GM18508 (cell line): Measurements from ENCODE around the gene VCAM1.
"Not testable (repeated sequence)": the region's sequence is repeated elsewhere in the genome, so short reads cannot be mapped to it uniquely, and the experiment has no call there.

Experiments
- ATAC-seq: cut with Tn5 transposase; IDR thresholded peaks from one replicate; pipeline ENCODE4 v1.9.1; 2021; ENCODE audit warnings: moderate number of reproducible peaks; ENCODE audit not compliant: insufficient read depth, unreplicated experiment

VCAM1 gene, protein sequence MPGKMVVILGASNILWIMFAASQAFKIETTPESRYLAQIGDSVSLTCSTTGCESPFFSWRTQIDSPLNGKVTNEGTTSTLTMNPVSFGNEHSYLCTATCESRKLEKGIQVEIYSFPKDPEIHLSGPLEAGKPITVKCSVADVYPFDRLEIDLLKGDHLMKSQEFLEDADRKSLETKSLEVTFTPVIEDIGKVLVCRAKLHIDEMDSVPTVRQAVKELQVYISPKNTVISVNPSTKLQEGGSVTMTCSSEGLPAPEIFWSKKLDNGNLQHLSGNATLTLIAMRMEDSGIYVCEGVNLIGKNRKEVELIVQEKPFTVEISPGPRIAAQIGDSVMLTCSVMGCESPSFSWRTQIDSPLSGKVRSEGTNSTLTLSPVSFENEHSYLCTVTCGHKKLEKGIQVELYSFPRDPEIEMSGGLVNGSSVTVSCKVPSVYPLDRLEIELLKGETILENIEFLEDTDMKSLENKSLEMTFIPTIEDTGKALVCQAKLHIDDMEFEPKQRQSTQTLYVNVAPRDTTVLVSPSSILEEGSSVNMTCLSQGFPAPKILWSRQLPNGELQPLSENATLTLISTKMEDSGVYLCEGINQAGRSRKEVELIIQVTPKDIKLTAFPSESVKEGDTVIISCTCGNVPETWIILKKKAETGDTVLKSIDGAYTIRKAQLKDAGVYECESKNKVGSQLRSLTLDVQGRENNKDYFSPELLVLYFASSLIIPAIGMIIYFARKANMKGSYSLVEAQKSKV

DNA sequence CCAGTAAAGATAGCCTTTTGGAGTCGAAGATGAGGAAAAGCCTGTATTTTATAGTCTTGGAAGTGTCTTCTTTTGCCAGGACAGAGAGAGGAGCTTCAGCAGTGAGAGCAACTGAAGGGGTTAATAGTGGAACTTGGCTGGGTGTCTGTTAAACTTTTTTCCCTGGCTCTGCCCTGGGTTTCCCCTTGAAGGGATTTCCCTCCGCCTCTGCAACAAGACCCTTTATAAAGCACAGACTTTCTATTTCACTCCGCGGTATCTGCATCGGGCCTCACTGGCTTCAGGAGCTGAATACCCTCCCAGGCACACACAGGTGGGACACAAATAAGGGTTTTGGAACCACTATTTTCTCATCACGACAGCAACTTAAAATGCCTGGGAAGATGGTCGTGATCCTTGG lies at the start of gene VCAM1:
VCAM1 (plus strand) TSS at position 253 of the 400 bp plus-strand sequence; CDS start at position 372, 119 bp downstream.
- ATAC-seq, result no peak

DNA sequence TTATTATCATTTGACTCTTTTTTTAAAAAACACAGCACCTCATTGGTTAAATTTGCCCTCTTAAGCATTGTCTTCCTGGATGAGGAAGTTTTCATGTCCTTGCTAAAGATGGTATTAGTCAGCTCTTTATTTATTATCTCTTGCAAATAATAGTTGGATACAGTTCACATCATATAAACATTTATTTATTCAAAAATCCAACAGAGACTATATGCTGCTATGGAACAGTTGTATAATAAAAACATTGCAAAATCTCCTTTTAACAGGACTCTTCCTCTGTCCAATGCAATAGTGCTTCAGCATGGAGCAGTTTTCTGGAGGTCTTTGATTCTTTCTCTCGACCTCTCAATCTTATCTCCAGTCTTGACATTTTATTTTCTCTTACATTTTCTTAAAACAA lies 49.5 kb upstream of the VCAM1 start:
- no peak for ATAC-seq

DNA sequence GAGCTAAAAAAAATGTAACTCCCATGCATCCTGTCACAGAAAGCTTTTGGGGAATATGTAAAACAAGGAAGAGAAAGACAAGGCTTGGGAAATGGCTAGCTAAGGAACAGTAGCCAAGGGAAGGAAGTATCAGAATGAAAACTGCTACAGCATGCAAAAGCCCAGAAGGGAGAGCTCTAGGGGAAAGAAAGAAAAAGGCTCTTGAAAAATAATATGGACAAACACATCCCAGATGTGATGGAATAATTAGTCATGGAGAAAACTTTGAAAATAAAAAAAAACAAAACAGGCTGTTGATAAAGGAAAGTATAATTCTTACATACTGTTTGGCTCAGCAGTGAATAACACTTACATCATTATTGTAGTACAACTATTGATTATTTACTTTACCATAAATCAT lies 47.9 kb upstream of the VCAM1 start:
- no peak for ATAC-seq

DNA sequence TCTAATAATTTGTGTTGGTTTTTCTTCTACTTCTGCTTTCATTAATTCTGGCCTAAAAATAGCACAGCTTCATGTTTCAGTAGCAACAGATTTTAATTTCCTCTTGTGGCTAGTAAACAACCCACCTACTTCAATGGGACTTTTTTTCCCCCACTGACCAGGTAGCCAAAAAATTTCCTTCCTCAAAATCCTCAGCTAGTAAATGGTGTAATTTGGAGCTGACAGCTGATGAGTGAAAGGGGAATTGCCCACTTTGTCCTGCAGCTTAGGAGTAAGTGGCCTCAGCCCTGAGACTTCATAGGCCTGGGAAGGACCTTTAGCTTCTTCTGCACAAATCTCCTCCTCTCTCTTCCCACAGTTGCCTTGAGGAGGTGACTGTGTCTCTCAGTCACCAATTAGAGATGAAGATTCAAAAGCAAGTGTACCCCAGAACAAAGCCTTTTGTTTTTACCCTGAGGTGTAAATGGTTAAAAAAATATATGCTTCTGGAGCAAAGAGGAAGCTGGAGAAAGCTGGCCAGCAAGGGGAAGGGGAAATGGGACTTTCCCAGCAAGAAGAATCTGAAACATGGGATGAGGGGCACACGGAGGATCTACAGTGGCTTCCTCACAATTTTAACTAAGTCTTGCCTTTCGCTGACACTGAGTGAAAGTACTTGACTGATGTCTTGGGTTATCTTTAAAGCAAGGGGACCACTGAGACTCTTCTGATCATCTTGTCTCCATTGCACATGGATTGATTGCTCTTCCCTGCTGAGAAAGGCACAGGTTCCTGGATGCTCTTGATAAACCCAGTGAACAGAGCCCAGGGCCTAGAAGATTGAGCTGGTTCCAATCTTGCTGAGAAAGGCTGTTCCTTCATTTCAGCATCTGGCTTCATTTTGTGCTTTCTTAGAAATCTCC lies 35.8 kb upstream of the VCAM1 start:
- ATAC-seq, result no peak

DNA sequence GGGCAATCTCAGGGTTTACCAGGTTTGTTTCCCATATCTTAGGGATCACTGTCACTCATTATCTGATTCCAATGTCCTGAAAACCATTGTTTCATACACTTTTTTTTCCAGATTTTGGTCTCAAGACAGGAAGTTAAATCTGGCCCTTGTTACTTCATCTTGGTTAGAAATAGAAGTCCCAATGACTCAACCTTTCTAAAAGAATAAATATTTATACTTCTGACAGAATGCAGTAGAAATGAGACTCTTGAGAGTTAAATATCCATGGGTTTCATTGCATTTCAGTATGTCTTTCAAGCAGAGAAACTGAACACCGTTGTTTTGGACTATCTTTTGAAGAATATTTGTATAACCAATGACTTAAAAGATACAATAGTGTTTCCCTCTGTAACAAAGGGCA lies 19.8 kb upstream of the VCAM1 start:
- ATAC-seq, result no peak

DNA sequence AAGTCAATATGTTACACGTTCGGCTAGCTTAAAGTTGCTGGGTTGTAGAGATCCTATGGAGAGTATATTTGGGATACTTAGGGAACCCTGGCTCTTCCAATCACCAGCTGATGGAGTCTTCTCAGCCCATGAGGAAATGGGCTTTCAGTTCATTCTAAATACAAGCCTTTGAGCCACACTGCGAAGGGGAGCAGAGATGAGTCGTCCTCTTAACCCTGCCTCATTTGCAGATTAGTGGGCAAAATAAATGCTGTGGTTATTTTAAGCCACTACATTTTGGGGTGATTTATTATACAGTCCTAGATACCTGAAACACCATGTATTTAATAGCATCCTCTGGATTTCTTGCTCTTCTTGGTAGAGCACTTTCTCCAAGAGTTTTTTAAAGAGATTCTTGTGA lies 19.0 kb upstream of the VCAM1 start:
- no peak for ATAC-seq

DNA sequence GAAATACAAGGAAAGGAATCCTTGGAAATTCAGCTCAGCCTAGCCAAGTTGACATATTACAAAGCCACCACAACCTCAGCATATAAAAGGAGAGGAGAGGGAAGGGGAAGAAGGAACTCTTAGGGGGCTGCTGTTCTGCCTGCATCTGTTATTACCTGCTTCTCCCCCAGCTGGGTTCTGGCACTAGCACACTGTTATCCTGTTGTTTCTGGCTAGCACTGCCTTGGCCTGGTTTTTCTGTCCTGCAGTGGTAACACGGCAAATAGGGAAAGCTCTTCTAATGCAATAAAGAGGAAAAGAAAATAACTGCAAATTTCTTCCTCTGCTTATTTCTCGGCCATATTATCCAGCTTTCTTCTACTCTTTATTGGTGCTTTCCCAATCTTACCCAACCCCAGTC lies 16.5 kb upstream of the VCAM1 start:
- no peak for ATAC-seq

DNA sequence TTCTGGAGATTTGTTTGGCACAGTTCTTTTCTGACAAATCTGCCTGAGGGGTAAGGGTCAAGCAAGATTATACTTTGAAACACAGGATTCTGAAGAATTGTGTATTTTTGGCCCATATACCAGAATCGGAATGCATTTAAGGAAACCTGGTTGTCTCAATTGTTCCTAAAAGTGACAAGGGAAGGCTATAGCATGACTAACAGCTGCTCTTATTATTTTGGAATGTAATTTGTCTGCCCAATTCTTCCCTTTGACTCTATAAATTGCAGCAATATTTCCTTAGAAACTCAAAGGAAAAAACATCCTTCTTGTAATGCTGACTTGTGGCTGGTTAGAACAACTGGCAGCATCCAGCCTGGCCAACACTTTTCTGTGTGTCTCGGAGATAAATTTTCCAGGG lies 15.8 kb upstream of the VCAM1 start:
- no peak for ATAC-seq

DNA sequence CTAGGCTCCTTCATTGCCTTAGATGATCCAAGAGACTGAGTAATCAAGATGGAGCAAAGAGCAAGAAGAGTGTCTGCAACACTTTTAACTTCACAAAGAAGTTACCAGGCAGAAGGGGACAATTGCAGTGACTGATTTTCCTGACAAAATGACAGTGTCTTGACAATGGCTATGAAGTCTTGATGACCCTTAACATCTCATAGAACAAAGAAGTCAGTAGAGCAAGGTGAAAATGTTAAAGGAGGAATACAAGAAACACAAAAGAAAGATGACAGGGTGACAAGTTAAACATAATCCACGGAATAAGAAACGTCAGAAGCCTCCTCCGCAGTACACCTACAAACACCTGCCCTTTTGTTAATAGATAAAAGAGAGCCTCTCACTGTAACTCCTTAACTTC lies 15.1 kb upstream of the VCAM1 start:
- no peak for ATAC-seq

DNA sequence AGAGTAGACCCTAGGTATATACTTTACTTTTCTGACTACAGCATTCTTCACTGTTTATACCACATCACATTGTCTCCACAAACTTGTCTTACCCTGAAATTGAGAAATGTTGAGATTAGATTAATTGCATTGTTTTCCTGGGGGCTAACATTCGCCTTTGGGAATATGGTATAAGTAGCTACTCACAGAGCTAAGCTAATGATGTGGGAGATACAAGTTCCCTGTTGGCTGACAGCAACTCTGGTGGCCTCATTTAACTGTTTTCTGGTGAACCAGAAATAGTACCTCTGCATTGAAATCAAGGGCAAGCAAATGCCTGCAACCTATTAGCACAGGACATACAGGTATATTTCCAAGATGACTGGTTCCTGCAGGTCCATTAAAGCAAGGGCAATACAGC lies 13.2 kb upstream of the VCAM1 start:
- no peak for ATAC-seq

DNA sequence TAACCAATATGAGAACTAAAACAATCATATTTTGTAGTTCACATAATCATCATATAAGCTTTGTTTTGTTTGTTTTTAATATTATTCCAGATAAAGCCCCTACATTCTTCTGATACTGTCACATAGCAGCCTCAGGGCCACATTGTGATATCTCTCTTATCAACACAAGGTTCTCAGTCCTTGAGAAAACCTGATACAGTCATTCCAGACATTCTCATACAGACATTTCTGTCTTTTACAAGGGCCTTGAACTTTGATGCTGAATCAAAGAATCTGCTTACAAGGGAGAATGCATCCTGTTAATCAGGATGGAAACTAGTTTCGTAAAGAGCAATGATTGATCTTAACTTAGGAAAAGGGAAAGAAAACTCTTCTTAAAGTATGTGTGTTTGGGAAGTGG lies 12.7 kb upstream of the VCAM1 start:
- no peak for ATAC-seq

DNA sequence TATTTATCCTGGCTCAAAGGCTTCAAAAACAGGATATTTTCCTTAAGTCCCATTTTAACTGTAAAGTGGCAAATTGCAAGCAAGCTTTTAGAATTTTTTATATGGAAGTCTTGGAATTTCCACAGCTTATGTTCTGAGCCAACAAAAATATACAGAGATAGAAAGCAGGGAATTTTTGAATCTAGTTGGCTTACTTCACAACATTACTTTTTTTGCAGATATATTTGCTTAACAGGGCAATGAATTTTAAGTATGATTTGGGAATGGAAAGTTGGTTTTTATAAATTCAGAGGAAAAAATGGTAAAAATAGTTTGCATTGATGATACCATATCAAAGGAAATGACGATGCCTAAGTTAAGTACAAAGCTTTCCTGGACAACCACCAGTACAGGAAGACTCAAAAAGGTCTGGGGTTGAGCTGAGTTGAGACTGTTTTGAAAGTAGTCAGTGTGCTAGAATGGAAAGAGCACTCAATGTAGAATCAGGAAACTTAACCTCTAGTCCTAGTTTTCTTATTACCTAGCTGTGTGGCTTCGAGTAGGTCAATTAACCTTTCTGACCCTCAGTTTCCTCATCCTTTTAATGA lies 11.0 kb upstream of the VCAM1 start:
- no peak for ATAC-seq

DNA sequence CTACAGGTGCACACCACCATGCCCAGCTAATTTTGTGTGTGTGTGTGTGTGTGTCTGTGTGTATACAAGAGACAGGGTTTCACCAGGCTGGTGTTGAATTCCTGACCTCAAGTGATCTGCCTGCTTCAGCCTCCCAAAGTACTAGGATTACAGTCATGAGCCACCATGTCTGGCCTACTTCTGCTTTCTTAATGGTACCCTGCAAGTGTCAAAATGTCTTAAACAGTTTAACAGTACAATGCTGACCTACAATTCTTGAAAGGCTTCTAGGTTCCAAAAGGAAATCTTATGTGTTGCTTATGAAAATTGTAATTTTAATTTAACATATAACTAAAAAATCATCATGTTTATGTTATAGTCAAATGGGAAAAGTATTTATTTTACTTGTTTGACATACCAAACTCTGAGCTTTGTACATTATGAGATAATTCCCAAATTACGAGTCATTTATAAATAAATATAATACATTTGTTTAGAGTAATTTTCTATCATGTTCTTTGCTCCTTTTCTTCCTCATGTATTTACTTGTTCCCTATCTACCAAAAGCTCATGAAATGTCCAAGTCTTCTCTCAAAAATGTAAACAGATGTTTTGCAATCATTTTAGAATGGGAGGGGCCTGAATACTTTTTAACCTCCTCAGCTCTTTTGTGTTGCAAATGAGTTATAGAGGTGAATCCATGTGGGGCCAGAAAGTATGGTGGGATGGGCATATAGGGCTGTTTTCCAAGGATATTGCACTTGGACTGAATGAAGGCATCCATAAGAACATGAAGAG lies 8.4 kb upstream of the VCAM1 start:
- no peak for ATAC-seq

DNA sequence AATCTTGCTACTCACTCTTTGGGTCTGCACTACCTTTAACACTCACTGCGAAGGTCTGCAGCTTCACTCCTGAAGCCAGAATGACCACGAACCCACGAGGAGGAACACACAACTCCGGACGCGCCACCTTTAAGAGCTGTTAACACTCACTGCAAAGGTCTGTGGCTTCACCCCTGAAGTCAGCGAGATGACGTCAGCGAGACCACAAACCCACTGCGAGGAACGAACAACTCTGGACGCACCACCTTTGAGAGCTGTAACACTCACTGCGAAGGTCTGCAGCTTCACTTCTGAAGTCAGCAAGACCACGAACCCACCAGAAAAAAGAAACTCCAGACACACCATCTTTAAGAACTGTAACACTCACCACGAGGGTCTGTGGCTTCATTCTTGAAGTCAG lies 6.5 kb upstream of the VCAM1 start:
- ATAC-seq, result not testable (repeated sequence)

DNA sequence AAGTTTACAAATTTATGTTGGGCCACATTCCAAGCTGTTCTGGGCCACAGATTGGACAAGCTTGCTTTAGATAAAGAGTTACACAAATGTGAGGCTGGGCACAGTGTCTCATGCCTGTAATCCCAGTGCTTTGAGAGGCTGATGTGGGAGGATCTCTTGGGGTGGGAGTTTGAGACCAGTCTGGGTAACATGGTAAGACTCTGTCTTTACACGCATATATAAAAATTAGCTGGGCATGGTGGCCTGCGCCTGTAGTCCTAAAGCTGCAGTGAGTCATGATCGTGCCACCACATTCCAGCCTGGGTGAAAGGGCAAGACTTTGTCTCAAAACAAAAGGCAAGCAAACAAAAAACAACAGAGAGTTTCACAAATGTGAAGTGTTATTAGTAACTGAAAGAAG lies 5.9 kb upstream of the VCAM1 start:
- no peak for ATAC-seq

DNA sequence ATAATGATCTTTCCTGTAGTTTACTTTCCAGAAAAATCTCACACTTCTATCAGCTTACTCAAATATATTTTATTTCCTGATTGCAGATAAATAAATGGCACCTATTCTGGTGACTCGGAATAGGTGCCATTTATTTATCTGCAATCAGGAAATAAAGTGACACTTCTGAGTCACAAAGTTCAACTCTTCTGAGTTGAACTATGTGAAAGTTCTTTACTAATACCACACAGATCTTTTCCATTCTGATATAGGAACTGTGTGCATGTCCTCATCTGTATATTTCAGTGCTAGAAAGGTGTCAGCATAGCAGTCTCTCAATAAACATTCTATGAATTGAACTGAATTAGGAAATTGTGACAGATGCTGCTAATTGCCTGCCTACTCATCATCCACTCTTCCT lies 4.9 kb upstream of the VCAM1 start:
- no peak for ATAC-seq

DNA sequence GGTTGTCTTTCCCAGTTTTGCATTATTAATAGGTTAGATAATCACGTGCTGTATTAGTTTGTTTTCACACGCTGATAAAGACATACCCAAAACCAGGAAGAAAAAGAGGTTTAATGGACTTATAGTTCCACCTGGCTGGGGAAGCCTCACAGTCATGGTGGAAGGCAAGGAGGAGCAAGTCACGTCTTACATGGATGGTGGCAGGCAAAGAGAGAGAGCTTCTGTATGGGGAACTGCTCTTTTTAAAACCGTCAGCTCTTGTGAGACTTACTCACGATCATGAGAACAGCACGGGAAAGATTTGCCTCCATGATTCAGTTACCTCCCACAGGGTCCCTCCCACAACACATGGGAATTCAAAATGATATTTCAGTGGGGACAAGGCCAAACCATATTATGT lies 2.3 kb upstream of the VCAM1 start:
- ATAC-seq, result no peak

DNA sequence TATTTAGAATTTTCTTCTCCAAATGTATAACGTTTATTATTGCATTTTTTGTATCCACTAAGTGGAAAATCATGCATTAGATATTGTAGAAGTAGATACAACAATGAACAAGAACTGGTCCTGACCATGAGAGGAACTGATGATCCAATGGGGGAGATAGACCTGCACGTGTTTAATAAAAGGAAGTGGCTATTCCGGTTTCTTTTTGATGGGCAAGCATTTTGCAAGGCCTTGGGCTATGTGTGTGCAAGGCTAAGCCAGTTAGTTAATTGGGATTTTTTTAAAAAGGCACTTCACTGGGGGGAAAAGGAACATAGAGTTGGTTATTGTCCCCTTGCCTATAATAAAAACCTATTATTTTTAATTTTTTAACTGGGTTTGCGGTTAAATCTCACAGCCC lies 961 bp upstream of the VCAM1 start:
- no peak for ATAC-seq

DNA sequence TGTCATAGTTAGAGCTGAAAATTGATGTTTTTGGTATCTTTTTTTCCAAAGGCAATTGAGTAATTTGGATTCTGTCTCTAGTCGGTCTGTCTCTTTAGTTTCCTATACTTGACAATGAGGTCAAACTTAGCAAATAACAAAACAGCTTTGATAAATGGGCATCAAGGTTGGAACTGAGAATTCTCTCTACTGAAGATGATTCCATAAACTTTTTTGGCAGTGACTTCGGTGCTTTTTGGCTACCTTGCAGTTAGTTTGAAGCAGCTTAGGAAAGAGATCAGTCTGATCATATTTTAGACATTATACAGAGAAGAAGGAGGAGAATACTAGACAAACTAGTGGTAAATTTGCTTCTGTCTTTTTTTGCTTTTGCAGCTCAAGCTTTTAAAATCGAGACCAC lies 559 bp downstream of the VCAM1 start:
- ATAC-seq, result no peak

DNA sequence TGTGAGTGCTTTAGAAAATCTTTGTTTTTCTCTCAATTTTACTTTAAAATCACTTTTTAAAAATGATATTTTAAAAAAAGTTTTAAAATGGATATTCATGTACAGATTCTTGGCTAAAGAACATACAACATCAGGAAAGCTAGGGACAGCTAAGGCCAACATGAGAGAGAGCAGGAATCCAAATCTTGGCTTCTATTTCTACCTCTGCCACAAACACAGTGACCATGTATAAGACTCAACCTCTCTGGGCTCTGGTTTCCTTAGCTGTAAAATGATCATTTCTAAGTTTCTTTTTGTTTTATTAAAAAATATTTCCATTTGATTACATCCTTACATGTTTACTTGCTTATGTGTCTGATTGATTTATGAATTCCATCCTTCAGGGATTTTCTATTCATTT lies 1.2 kb downstream of the VCAM1 start:
- ATAC-seq, result no peak
